ENCODE data around the gene ZNF598.
"Not testable (repeated sequence)": the region's sequence is repeated elsewhere in the genome, so short reads cannot be mapped to it uniquely, and the experiment has no call there.

Gene ZNF598

GRCh38 chr16:2027024-2028010 lies 17.7 kb upstream of the ZNF598 start:
- no peak for FAIRE-seq

GRCh38 chr16:2026461-2027023 lies 16.9 kb upstream of the ZNF598 start, which contains the start of gene NHERF2:
Gene NHERF2 (plus strand): TSS chr16:2026902. CDS start chr16:2027006, 104 bp downstream.
- no peak for FAIRE-seq

DNA sequence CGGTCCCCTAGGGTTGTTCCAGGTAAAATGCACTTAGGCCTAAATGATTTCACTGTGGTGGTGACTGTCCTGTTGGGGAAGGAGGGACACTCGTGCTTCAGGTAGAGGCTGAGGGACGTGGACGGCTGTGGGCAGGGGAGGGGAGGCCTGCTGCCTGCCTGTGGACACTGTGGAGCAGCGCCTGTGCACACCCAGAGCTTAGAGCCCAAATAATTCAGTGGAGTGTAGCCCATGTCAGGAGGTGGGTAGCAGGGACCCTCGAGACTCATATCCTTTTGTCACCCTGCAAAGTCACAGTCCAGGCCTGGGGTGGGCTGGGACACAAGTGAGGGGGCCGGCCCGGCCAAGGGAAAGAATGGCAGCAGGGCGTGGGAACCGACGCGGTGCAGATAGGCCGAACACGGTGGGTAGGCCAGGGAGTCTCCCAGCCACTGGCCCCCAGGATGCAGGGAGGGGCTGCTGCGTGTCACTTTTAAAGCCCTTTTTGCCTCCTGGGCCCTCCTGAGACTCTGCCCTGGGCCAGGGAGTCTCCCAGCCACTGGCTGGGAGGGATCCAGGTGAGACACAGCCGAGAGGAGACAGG lies 16.3 kb upstream of the ZNF598 start:
- no peak for FAIRE-seq

DNA sequence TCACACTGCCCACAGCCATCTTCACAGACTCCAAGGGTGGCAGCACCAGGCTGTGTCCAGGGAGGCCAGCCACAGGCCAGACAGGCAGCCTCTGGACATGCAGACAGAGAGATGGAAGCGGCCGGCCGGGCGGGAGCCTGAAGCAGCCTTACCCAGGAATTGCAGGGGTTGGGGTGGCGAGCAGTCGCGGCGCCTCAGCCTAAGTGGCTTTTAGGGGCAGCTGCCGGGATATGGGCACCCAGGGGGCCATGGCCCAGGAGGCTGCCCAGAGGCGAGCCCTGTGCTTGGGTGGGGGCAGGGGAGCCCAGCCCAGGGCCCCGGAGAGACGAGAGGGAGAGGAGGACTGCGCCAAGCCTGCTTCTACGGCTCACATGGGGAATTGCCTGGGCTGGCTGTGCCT lies 15.6 kb upstream of the ZNF598 start:
- FAIRE-seq: no peak

DNA sequence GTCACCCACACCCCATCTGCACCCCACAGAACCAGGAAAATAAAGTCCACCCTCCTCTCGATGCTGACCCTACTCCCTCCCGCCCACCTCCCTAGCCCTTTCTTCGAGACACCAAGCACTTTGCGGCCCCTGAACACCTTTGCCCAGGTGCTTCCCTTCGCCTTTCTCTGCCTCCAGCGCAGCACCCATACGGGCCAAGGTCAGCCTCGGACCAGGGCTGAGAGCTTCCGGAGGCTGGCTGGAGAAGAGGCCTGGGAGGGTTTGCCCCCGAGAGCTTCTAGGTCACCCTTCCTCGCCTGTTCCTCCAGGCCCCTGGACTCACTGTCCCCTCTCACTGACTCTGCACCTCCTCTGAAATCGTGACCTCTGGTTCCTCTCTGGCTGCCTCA lies 14.4 kb upstream of the ZNF598 start:
- no peak for FAIRE-seq

DNA sequence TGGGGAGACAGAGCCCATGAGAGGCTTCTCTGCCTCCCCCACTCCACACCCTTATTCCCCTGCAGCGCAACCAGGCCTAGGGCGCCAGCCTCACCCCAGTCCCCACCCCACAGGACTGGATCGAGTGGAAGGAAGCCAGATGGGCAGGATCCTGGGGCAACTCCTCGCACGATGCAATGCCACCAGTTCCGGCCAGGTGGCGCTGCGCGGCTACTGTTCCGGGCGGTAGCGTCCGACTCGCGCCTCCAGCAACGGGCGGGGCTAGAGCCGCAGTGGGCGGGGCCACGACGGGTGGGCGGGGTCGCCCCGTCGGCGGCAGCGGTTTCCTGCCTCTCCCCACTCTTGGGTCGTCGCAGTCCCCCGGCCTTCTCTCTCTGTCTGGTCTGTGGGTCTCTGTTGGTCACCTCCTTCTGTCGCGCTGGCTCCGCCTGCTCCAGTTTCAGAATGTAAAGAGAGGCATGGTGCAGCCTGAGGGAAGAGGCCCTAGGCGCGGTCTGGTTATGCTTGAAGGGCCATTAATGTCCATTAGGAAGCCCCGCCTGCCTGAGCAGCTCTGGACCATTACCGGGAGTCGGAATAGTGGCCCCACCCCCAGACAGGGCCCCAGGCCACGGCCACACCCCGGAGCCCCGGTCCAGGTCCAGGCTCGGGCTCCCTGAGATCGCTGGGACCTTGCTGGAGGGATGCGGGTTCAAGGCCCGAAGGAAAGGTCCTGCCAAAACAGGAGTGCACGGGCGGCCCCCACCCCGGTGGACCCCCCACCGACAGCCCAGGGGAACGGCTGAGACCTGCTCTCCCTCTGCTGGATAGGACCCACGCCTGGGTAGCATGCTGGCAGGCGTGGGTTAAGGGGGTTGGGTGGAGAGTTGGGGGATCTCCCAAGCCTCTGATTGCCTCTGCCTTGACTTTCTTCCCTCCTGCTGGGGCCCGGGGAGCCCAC lies 13.7 kb upstream of the ZNF598 start:
- FAIRE-seq: no peak

- FAIRE-seq: no peak
These were observed 13.1 kb upstream of the ZNF598 start for GRCh38 chr16:2022723-2023091.

- no peak for FAIRE-seq
These were observed 10.6 kb upstream of the ZNF598 start for GRCh38 chr16:2019921-2020831.

- no peak for FAIRE-seq
These were observed 9.9 kb upstream of the ZNF598 start, which contains the start of gene NPW for GRCh38 chr16:2019518-2019920. Gene NPW (plus strand): TSS chr16:2019785.

GRCh38 chr16:2016407-2016922 lies 6.8 kb upstream of the ZNF598 start:
- FAIRE-seq: no peak

DNA sequence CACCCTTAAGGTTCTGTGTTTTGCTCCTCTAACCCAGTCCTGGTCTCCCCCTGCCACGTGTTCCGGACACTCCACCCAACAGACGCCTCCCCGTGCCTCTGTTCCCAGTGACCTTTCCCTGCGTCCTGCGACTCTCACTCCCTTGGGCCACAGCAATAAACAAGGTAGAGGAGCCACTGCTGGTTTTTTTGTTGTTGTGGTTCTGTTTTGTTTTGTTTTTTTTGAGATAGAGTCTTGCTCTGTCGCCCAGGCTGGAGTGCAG lies 6.3 kb upstream of the ZNF598 start:
- no peak for FAIRE-seq

GRCh38 chr16:2015117-2015946 lies 5.7 kb upstream of the ZNF598 start:
- no peak for FAIRE-seq

DNA sequence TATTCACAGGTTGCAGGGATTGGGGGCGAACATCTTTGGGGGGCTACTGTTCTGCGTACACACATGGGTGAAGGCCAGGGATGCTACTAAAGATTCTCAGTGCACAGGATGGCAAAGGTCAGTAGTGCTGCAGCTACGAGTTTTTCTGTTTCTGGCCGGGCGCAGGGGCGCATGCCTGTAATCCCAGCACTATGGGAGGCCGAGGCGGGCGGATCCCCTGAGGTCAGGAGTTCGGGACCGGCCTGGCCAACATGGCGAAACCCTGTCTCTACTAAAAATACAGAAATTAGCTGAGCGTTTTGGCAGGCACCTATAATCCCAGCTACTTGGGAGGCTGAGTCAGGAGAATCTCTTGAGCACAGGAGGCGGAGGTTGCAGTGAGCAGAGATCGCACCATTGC lies 3.9 kb upstream of the ZNF598 start:
- FAIRE-seq: no peak

DNA sequence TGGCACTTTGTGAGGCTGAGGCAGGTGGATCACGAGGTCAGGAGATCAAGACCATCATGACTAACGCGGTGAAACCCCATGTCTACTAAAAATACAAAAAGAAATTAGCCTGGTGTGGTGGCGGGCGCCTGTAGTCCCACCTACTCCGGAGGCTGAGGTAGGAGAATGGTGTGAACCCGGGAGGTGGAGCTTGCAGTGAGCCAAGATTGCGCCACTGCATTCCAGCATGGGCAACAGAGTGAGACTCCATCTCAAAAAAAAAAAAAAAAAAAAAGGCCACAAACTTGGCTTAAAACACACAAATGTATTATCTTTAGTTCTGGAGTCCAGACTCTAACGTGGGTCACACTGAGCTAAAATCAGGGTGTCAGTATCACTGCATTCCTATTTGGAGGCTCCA lies 2.1 kb upstream of the ZNF598 start:
- FAIRE-seq: not testable (repeated sequence)

GRCh38 chr16:2009164-2009711 lies 383 bp downstream of the ZNF598 start:
- no peak for FAIRE-seq

GRCh38 chr16:2008631-2009163 lies 924 bp downstream of the ZNF598 start:
- no peak for FAIRE-seq

GRCh38 chr16:2008009-2008526 lies 1.6 kb downstream of the ZNF598 start:
- FAIRE-seq: no peak

DNA sequence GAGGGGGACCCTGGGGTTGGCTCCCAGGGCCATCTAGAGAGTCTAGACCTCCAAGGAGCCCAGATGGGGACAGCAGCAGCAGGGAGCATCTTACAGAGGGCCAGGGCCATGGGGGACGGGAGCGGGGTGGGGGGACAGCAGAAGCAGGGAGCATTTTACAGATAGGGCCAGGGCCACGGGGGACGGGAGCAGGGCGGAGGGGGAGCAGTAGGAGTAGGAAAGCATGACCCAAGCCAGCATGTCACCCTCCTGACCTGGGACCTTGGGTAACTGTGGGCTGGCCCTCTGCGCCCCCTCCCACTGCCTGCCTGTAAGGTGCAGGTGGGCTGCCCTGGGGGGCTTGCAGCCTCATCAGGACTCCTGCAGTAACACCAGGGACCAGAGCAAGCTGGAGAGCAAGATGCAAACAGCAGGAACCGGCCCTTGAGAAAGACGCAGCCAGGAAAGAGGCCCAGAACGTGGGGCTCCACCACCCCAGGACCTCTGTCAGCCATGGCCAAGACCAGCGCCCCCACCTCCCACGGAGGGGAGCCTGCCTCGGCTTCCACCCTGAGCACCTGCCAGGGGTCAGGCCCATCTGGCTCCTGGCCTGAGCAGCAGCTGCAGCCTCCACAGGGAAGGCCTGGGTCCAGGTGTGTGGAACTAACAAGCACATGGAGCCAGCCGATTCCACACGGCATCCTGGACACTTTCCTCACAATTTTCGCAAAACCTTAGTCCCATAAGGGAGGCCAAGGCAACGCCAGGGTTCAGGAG lies 2.4 kb downstream of the ZNF598 start:
- no peak for FAIRE-seq

- FAIRE-seq: no peak
These were observed 3.3 kb downstream of the ZNF598 start for GRCh38 chr16:2006317-2006716.

All from A204.1 (cell line).